WTC11 (cell line): ENCODE results near the gene CCDC127.
"Not testable (repeated sequence)": the region's sequence is repeated elsewhere in the genome, so short reads cannot be mapped to it uniquely, and the experiment has no call there.

Experiments used
- CTCF ChIP-seq: fragments of 200-600 bp; IDR thresholded peaks from 2 replicates; pipeline ENCODE4 v1.8.0; 2022; ENCODE audit warnings: antibody characterized with exemption
- SMAD3 ChIP-seq: sonication (generic); formaldehyde crosslinking; IDR thresholded peaks from 2 replicates; pipeline ENCODE4 v1.8.0; 2022; ENCODE audit warnings: missing genetic modification reagents, mild to moderate bottlenecking, borderline replicate concordance
- TF ChIP-seq, protein P1 (sequence below): sonication (generic); formaldehyde crosslinking; IDR thresholded peaks from 2 replicates; pipeline ENCODE4 v1.8.0; 2022; ENCODE audit warnings: mild to moderate bottlenecking, missing genetic modification reagents

- not testable (repeated sequence) for TF ChIP-seq CTCF; SMAD3 (CRISPR knock-in tag)
- TF ChIP-seq, protein P1, sequence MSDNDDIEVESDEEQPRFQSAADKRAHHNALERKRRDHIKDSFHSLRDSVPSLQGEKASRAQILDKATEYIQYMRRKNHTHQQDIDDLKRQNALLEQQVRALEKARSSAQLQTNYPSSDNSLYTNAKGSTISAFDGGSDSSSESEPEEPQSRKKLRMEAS (CRISPR knock-in tag), result not testable (repeated sequence)
These were observed 9.4 kb upstream of the CCDC127 start for GRCh38 chr5:227375-227774.
